Memory B cell (primary cell): ENCODE results near the gene GLDN.

ENCODE experiments used
- ATAC-seq: fragments of 150-1000 bp; cut with Tn5 transposase; 2 replicates; pipeline ENCODE4 v1.10.0; 2021; ENCODE audit warnings: low read depth, mild to moderate bottlenecking, moderate library complexity
- DNase-seq, 2 donors: peaks; one replicate each; pipeline ENCODE4 v3.0.0; 2022; ENCODE audit warnings: low spot score in 2 of 2
- H3K27ac Mint-ChIP-seq: one replicate; pipeline ENCODE4 v1.8.0; 2022; ENCODE audit warnings: mild to moderate bottlenecking, moderate library complexity, mixed read lengths
- H3K27me3 Mint-ChIP-seq: one replicate; pipeline ENCODE4 v1.8.0; 2022; ENCODE audit warnings: mixed read lengths
- H3K36me3 Mint-ChIP-seq: one replicate; pipeline ENCODE4 v1.8.0; 2022; ENCODE audit warnings: mild to moderate bottlenecking, mixed read lengths
- H3K4me1 Mint-ChIP-seq: one replicate; pipeline ENCODE4 v1.8.0; 2022; ENCODE audit warnings: mixed read lengths
- H3K4me3 Mint-ChIP-seq: one replicate; pipeline ENCODE4 v1.8.0; 2022; ENCODE audit warnings: mild to moderate bottlenecking, moderate library complexity, mixed read lengths
- H3K9me3 Mint-ChIP-seq: one replicate; pipeline ENCODE4 v1.8.0; 2022; ENCODE audit warnings: mixed read lengths

GLDN gene

GRCh38 chr15:51314391-51315337, 26.8 kb upstream of the GLDN start:
- Mint-ChIP-seq H3K27ac (no peak overlapping the region), H3K27me3 (peaks cover 3% of the 10 kb centered on the region)

GRCh38 chr15:51315726-51316125, 25.7 kb upstream of the GLDN start:
- Mint-ChIP-seq H3K4me1 (no peaks in the 10 kb centered on the region), H3K27ac (no peak overlapping the region), H3K36me3 (no peaks in the 10 kb centered on the region), H3K27me3 (peaks cover 6% of the 10 kb centered on the region), H3K4me3 (no peak overlapping the region), H3K9me3 (no peaks in the 10 kb centered on the region)
- ATAC-seq (no peak), DNase-seq (no peak)

More at GRCh38 chr15:51314391-51315337, 26.8 kb upstream of the GLDN start:
- ATAC-seq, result no peak
- no peaks in the 10 kb centered on the region for H3K4me1 Mint-ChIP-seq
- H3K4me3 Mint-ChIP-seq, result no peak overlapping the region
- no peaks in the 10 kb centered on the region for H3K9me3 Mint-ChIP-seq
- no peak for DNase-seq
- no peaks in the 10 kb centered on the region for H3K36me3 Mint-ChIP-seq

GRCh38 chr15:51316636-51317035, 24.8 kb upstream of the GLDN start:
- ATAC-seq (no peak), DNase-seq (no peak)
- no peak overlapping the region for H3K4me3 Mint-ChIP-seq
- H3K4me1 Mint-ChIP-seq, result no peaks in the 10 kb centered on the region
- H3K27ac Mint-ChIP-seq, result no peak overlapping the region
- no peaks in the 10 kb centered on the region for H3K36me3 Mint-ChIP-seq
- no peaks in the 10 kb centered on the region for H3K9me3 Mint-ChIP-seq
- H3K27me3 Mint-ChIP-seq, result peaks cover 9% of the 10 kb centered on the region

- Mint-ChIP-seq H3K27ac (no peak overlapping the region), H3K9me3 (no peaks in the 10 kb centered on the region), H3K27me3 (peaks cover 7% of the 10 kb centered on the region), H3K36me3 (no peaks in the 10 kb centered on the region), H3K4me3 (no peak overlapping the region), H3K4me1 (no peaks in the 10 kb centered on the region)
- no peak for DNase-seq
- no peak for ATAC-seq
Observed at GRCh38 chr15:51318382-51319150, 22.9 kb upstream of the GLDN start.

- Mint-ChIP-seq H3K4me1 (no peaks in the 10 kb centered on the region), H3K36me3 (no peaks in the 10 kb centered on the region), H3K4me3 (no peak overlapping the region), H3K27me3 (peaks cover 9% of the 10 kb centered on the region), H3K27ac (no peak overlapping the region), H3K9me3 (no peaks in the 10 kb centered on the region)
- DNase-seq (no peak), ATAC-seq (no peak)
Observed at GRCh38 chr15:51319539-51319938, 21.9 kb upstream of the GLDN start.

GRCh38 chr15:51320843-51321242, 20.6 kb upstream of the GLDN start:
- Mint-ChIP-seq H3K36me3 (no peaks in the 10 kb centered on the region), H3K27ac (no peak overlapping the region), H3K9me3 (no peaks in the 10 kb centered on the region), H3K4me1 (no peaks in the 10 kb centered on the region), H3K4me3 (no peak overlapping the region), H3K27me3 (peaks cover 7% of the 10 kb centered on the region)
- no peak for ATAC-seq
- no peak for DNase-seq

- no peaks in the 10 kb centered on the region for H3K36me3 Mint-ChIP-seq
- DNase-seq (no peak), ATAC-seq (no peak)
- H3K9me3 Mint-ChIP-seq, result no peaks in the 10 kb centered on the region
- peaks cover 7% of the 10 kb centered on the region for H3K27me3 Mint-ChIP-seq
- no peak overlapping the region for H3K4me3 Mint-ChIP-seq
- no peak overlapping the region for H3K27ac Mint-ChIP-seq
- H3K4me1 Mint-ChIP-seq, result no peaks in the 10 kb centered on the region
Observed at GRCh38 chr15:51321316-51321715, 20.1 kb upstream of the GLDN start.

- no peaks in the 10 kb centered on the region for H3K36me3 Mint-ChIP-seq
- H3K4me3 Mint-ChIP-seq, result no peak overlapping the region
- no peak overlapping the region for H3K27ac Mint-ChIP-seq
- no peaks in the 10 kb centered on the region for H3K9me3 Mint-ChIP-seq
- no peak for ATAC-seq
- no peak for DNase-seq
- H3K27me3 Mint-ChIP-seq, result peaks cover 7% of the 10 kb centered on the region
- no peaks in the 10 kb centered on the region for H3K4me1 Mint-ChIP-seq
Observed at GRCh38 chr15:51322621-51323296, 18.7 kb upstream of the GLDN start.

GRCh38 chr15:51323749-51324148, 17.7 kb upstream of the GLDN start:
- Mint-ChIP-seq H3K27ac (no peak overlapping the region), H3K27me3 (peaks cover 7% of the 10 kb centered on the region), H3K9me3 (no peaks in the 10 kb centered on the region), H3K4me1 (no peaks in the 10 kb centered on the region), H3K4me3 (no peak overlapping the region), H3K36me3 (no peaks in the 10 kb centered on the region)
- DNase-seq (no peak), ATAC-seq (no peak)

- Mint-ChIP-seq H3K9me3 (no peaks in the 10 kb centered on the region), H3K27ac (no peak overlapping the region), H3K36me3 (no peaks in the 10 kb centered on the region), H3K4me1 (no peaks in the 10 kb centered on the region), H3K4me3 (no peak overlapping the region), H3K27me3 (peaks cover 11% of the 10 kb centered on the region)
- DNase-seq (no peak), ATAC-seq (no peak)
Observed at GRCh38 chr15:51325167-51325566, 16.3 kb upstream of the GLDN start.

- Mint-ChIP-seq H3K4me3 (no peak overlapping the region), H3K9me3 (no peaks in the 10 kb centered on the region), H3K27ac (no peak overlapping the region), H3K36me3 (no peaks in the 10 kb centered on the region), H3K4me1 (no peaks in the 10 kb centered on the region), H3K27me3 (peaks cover 7% of the 10 kb centered on the region)
- DNase-seq (no peak), ATAC-seq (no peak)
Observed at GRCh38 chr15:51327081-51327480, 14.4 kb upstream of the GLDN start.

GRCh38 chr15:51328926-51329325, 12.5 kb upstream of the GLDN start:
- Mint-ChIP-seq H3K9me3 (no peaks in the 10 kb centered on the region), H3K4me3 (no peak overlapping the region), H3K27me3 (peaks cover 6% of the 10 kb centered on the region), H3K4me1 (peaks cover 1% of the 10 kb centered on the region), H3K27ac (no peak overlapping the region), H3K36me3 (no peaks in the 10 kb centered on the region)
- ATAC-seq (no peak), DNase-seq (no peak)

GRCh38 chr15:51331141-51331540, 10.3 kb upstream of the GLDN start:
- Mint-ChIP-seq H3K27me3 (peaks cover 5% of the 10 kb centered on the region), H3K27ac (no peak overlapping the region), H3K9me3 (no peaks in the 10 kb centered on the region), H3K4me3 (no peak overlapping the region), H3K4me1 (peaks cover 11% of the 10 kb centered on the region), H3K36me3 (no peaks in the 10 kb centered on the region)
- ATAC-seq (no peak), DNase-seq (no peak)
